ENCODE results near the gene OSBPL2. TPM values are rescaled to one million over a fixed set of nuclear protein-coding genes. Genes with fewer than 3 reads are reported as not detected.

OSBPL2 gene
- total RNA-seq, 1 experiment from 2014 or later: 115 TPM

GRCh38 chr20:62311150-62311549, 72.8 kb downstream of the OSBPL2 start:
- H3K9me3 Mint-ChIP-seq (ENCODE audit: low read depth, unreplicated experiment): no peaks in the 10 kb centered on the region
- TF ChIP-seq CTCF (IDR thresholded peaks at IDR 0.05; ENCODE audit: unreplicated experiment): no peak
- DNase-seq: no peak
- CTCF ChIA-PET: interaction anchor here (0.6 kb wide), 1 partner anchor 9 kb away, joined by 4 read pairs; no protein-coding TSS in a partner anchor
- peaks cover 93% of the 10 kb centered on the region for H3K36me3 Mint-ChIP-seq (ENCODE audit: insufficient read depth, unreplicated experiment)
- H3K27me3 Mint-ChIP-seq (ENCODE audit: unreplicated experiment): no peaks in the 10 kb centered on the region
- BruUV-seq (replicated peaks): no TSS peak
- peaks cover 14% of the 10 kb centered on the region for H3K4me1 Mint-ChIP-seq (ENCODE audit: low read depth, unreplicated experiment)
- no peak overlapping the region for H3K4me3 Mint-ChIP-seq (ENCODE audit: low read depth, unreplicated experiment)
- H3K27ac Mint-ChIP-seq (ENCODE audit: unreplicated experiment): no peak overlapping the region
- intact Hi-C loops (cut with micrococcal nuclease; ENCODE audit: unreplicated experiment): no loop called here

- no peak for DNase-seq
- Mint-ChIP-seq H3K27me3 (ENCODE audit: unreplicated experiment) (no peaks in the 10 kb centered on the region), H3K9me3 (ENCODE audit: low read depth, unreplicated experiment) (no peaks in the 10 kb centered on the region), H3K4me3 (ENCODE audit: low read depth, unreplicated experiment) (no peak overlapping the region), H3K4me1 (ENCODE audit: low read depth, unreplicated experiment) (peaks cover 10% of the 10 kb centered on the region), H3K36me3 (ENCODE audit: insufficient read depth, unreplicated experiment) (peaks cover 93% of the 10 kb centered on the region), H3K27ac (ENCODE audit: unreplicated experiment) (no peak overlapping the region)
- no TSS peak for BruUV-seq (replicated peaks)
- TF ChIP-seq CTCF (IDR thresholded peaks at IDR 0.05; ENCODE audit: unreplicated experiment): no peak
- intact Hi-C loops (cut with micrococcal nuclease; ENCODE audit: unreplicated experiment): no loop called here
- CTCF ChIA-PET: no interaction called here
Observed at GRCh38 chr20:62311832-62312661, 73.7 kb downstream of the OSBPL2 start.

GRCh38 chr20:62312662-62312977, 74.3 kb downstream of the OSBPL2 start:
- BruUV-seq (replicated peaks): no TSS peak
- H3K9me3 Mint-ChIP-seq (ENCODE audit: low read depth, unreplicated experiment): no peaks in the 10 kb centered on the region
- DNase-seq: no peak
- H3K27ac Mint-ChIP-seq (ENCODE audit: unreplicated experiment): no peak overlapping the region
- CTCF ChIA-PET: interaction anchor here (0.6 kb wide), 1 partner anchor 47 kb away, joined by 8 read pairs; no protein-coding TSS in a partner anchor
- intact Hi-C loops (cut with micrococcal nuclease; ENCODE audit: unreplicated experiment): no loop called here
- H3K4me1 Mint-ChIP-seq (ENCODE audit: low read depth, unreplicated experiment): peaks cover 10% of the 10 kb centered on the region
- no peak overlapping the region for H3K4me3 Mint-ChIP-seq (ENCODE audit: low read depth, unreplicated experiment)
- H3K27me3 Mint-ChIP-seq (ENCODE audit: unreplicated experiment): no peaks in the 10 kb centered on the region
- peaks cover 93% of the 10 kb centered on the region for H3K36me3 Mint-ChIP-seq (ENCODE audit: insufficient read depth, unreplicated experiment)
- no peak for TF ChIP-seq CTCF (IDR thresholded peaks at IDR 0.05; ENCODE audit: unreplicated experiment)

GRCh38 chr20:62313021-62313420, 74.7 kb downstream of the OSBPL2 start:
- H3K4me1 Mint-ChIP-seq (ENCODE audit: low read depth, unreplicated experiment): peaks cover 10% of the 10 kb centered on the region
- TF ChIP-seq CTCF (IDR thresholded peaks at IDR 0.05; ENCODE audit: unreplicated experiment): no peak
- peaks cover 92% of the 10 kb centered on the region for H3K36me3 Mint-ChIP-seq (ENCODE audit: insufficient read depth, unreplicated experiment)
- H3K27ac Mint-ChIP-seq (ENCODE audit: unreplicated experiment): no peak overlapping the region
- no peak overlapping the region for H3K4me3 Mint-ChIP-seq (ENCODE audit: low read depth, unreplicated experiment)
- no peak for DNase-seq
- BruUV-seq (replicated peaks): no TSS peak
- no peaks in the 10 kb centered on the region for H3K27me3 Mint-ChIP-seq (ENCODE audit: unreplicated experiment)
- CTCF ChIA-PET: interaction anchor here (0.6 kb wide), 1 partner anchor 46 kb away, joined by 8 read pairs; no protein-coding TSS in a partner anchor
- H3K9me3 Mint-ChIP-seq (ENCODE audit: low read depth, unreplicated experiment): no peaks in the 10 kb centered on the region
- intact Hi-C loops (cut with micrococcal nuclease; ENCODE audit: unreplicated experiment): no loop called here

All from Calu3 (cell line).